ENCODE measurements around the gene ZNF283.
"Not testable (repeated sequence)": the region's sequence is repeated elsewhere in the genome, so short reads cannot be mapped to it uniquely, and the experiment has no call there.

The ZNF283 gene

DNA sequence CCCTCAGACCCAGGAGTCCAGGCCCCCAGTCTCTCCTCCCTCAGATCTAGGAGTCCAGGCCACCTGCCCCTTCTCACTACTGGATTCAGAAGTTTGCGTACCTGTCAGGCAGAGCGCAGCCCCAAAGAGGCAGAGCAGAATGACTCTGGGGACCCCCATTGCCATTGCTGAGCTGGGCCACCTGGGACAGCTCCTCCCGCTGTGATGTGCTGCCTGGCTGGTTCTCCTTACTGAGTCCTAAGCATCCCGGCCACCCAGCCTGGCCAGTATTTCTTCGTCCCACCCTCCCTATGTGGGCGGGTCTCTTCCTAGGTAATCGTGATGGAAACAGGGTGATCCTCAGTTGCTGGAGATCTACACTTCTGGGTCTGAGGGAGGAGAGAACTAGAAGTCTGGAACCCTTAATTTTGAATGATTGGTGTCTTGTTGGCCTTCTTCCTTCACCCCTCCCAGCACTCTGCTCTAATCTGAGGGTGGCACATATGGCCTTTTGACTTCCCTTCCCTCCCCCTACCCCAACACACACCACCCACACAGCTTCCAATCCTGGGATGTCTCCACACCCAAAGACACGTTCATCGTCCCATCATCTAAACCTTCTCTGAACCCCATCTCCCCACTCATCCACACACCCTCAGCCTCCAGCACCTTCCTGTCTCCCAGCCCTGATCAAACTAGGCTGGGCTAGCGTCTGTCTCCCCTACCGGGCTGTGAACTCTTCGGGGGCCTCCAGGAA, 24.7 kb upstream of the ZNF283 start, which contains the start of gene LYPD5:
Gene LYPD5, minus strand, starts transcription at position 232 of the 736 bp plus-strand sequence. Its CDS starts 67 bp downstream, at position 165.
- no peak for DNase-seq

- no peak for DNase-seq
Measured at GRCh38 chr19:43804432-43804831, 22.7 kb upstream of the ZNF283 start.

DNA sequence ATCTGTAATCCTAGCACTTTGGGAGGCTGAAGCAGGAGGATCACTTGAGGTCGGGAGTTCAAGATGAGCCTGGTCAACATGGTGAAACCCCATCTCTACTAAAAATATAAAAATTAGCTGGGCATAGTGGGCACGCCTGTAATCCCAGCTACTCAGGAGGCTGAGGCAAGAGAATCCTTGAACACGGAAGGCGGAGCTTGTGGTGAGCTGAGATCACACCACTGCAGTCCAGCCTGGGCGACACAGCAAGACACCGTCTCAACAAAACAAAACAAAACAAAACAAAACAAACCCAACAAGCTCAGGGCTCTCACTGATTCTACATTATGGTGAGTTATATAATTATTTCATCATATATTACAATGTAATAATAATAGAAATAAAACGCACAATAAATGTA, 20.7 kb upstream of the ZNF283 start:
- DNase-seq, result not testable (repeated sequence)

GRCh38 chr19:43806848-43807247, 20.3 kb upstream of the ZNF283 start:
- DNase-seq, result no peak

DNA sequence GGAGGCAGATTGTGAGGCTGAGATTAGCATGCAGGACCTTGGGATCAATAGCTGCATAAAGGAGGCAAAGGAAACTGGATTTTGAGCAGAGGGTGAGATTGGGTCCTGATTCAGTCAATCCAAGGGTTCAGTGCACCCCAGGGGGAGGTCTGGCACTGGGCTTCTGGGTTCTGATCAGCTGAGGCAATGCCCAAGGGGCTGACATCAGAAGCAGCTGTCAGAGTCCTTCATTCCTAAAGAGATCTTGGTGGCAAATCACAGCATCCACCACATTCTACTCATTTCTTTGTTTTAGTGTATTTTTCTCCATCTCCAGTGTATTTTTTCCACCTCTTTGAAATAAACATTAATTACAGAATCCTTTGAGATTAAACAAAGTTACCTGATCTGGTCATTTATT, 19.5 kb upstream of the ZNF283 start:
- no peak for DNase-seq

- no peak for DNase-seq
Measured at GRCh38 chr19:43809762-43810696, 17.1 kb upstream of the ZNF283 start.

DNA sequence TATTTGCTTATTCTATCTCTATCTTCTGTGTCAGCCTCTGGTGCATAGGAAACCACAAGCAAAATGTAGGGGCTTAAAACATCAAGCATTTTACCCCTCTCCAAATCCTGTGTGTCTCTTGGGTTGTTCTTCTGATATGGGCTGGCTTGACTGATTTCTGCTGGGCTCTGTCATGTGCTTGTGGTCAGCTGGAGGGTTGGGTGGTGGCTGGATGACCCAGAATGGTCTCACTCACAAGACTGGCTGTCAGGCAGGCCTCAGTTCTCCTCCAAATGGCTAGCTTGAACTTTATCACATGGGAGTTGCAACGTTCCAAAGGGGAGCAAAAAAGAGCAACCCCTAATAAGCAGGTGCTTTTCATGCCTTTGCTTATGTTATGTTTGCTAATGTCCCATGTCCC, 15.3 kb upstream of the ZNF283 start:
- no peak for DNase-seq

GRCh38 chr19:43812259-43812658, 14.9 kb upstream of the ZNF283 start:
- DNase-seq, result no peak

DNA sequence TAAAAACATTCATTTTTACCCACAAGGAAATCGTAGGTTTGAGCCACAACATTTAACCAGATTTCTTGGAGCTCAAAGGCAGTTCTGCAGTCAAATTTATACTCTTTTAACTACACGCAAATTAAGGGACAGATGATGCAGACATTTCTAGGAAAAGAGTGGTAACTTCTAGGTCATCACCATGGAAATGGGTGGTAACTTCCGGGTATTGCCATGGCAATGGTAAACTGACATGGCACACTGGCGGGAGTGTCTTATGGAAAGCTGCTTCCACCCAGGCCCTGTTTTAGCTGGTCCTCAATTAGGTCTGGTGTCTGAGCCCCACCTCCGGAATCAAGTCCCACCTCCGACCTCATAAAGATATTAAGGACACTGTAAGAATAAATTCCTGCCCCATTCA, 14.4 kb upstream of the ZNF283 start:
- no peak for DNase-seq

GRCh38 chr19:43814663-43815352, 12.3 kb upstream of the ZNF283 start:
- DNase-seq, result no peak

GRCh38 chr19:43817454-43817853, 9.7 kb upstream of the ZNF283 start:
- not testable (repeated sequence) for DNase-seq

- no peak for DNase-seq
Measured at GRCh38 chr19:43818500-43818899, 8.6 kb upstream of the ZNF283 start.

- DNase-seq, result no peak
Measured at GRCh38 chr19:43820098-43820883, 6.8 kb upstream of the ZNF283 start.

DNA sequence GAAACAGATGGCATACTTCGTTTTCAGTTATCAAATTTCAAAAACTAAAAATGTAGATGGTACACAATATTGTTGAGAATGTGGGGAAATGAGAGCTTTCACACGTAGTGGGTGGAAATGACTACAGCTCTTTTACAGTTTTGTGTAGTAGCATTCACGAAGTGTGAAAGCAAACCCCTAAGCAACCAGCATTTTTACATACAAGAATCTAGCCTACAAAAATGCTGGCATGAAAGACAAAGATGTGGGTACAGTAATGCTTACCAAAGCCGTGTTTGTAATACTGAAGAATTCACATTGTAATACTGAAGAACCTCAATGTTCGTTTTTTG, 6.3 kb upstream of the ZNF283 start:
- DNase-seq, result no peak

- not testable (repeated sequence) for DNase-seq
Measured at GRCh38 chr19:43823856-43824255, 3.3 kb upstream of the ZNF283 start.

GRCh38 chr19:43824572-43824971, 2.5 kb upstream of the ZNF283 start:
- DNase-seq, result not testable (repeated sequence)

GRCh38 chr19:43839139-43839538, 12.0 kb downstream of the ZNF283 start:
- no peak for DNase-seq

DNA sequence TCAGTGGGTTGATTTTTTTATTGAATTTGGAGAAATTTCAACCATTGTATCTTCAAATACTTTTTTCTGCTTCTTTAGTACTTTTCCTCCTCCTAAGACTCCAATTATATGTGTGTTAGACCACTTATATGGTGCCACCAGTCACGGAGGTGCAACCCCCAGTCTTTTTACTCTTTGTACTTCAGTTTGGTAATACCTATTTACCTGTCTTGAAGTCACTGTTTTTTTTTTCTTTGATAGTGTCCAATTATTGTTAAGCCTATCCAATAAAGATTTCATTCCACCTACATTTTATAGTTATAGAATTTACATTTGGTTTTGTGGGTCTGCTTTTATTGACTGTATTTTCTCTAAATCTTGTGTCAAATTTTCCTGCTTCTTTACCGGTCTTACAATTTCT, 14.9 kb downstream of the ZNF283 start:
- DNase-seq, result no peak

GRCh38 chr19:43847246-43847645, 20.1 kb downstream of the ZNF283 start:
- DNase-seq, result no peak

GRCh38 chr19:43847884-43848283, 20.8 kb downstream of the ZNF283 start:
- no peak for DNase-seq

- DNase-seq, result no peak
Measured at GRCh38 chr19:43848821-43849220, 21.7 kb downstream of the ZNF283 start.

DNA sequence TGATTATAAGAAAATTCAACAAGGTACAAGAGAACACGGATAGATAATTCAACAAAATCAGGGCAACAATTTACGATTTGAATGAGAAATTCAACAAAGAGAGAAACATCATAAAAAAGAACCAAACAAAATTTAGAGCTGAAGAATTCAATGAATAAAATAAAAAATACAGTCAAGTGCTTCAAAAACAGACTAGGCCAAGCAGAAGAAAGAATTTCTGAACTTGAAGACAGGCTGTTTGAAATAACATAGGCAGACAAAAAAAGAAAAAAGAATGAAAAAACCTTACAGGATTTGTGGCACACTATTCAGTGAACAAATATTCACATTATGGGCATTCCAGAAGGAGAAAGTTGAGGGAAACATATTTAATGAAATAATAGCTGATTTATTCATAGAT, 31.1 kb downstream of the ZNF283 start:
- DNase-seq, result no peak

DNA sequence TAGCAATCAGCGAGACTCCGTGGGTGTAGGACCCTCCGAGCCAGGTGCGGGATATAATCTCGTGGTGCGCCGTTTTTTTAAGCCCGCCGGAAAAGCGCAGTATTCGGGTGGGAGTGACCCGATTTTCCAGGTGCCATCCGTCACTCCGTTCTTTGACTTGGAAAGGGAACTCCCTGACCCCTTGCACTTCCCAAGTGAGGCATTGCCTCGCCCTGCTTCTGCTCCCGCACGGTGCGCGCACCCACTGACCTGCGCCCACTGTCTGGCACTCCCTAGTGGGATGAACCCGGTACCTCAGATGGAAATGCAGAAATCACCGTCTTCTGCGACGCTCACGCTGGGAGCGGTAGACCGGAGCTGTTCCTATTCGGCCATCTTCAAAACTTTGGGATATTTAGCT, 39.8 kb downstream of the ZNF283 start:
- DNase-seq, result not testable (repeated sequence)

Measured in NCI-H2081 treated with DMSO at 0.1 percent for 48 hours (cell line).